Rectal smooth muscle tissue (tissue), 1 donor: ENCODE results near the gene XPR1.
"Not testable (repeated sequence)": the region's sequence is repeated elsewhere in the genome, so short reads cannot be mapped to it uniquely, and the experiment has no call there.

ENCODE experiments used
- H3K27ac ChIP-seq: one replicate; pipeline ENCODE4 v1.7.0; 2013; ENCODE audit warnings: low read depth, low read length, inconsistent platforms
- H3K27me3 ChIP-seq: one replicate; pipeline ENCODE4 v1.7.0; 2013; ENCODE audit warnings: low read length; ENCODE audit not compliant: control insufficient read depth, insufficient read depth
- H3K36me3 ChIP-seq: one replicate; pipeline ENCODE4 v1.7.0; 2013; ENCODE audit warnings: low read length; ENCODE audit not compliant: control insufficient read depth, insufficient read depth
- H3K4me1 ChIP-seq: one replicate; pipeline ENCODE4 v1.7.0; 2013; ENCODE audit warnings: low read length; ENCODE audit not compliant: control insufficient read depth, insufficient read depth
- H3K4me3 ChIP-seq: one replicate; pipeline ENCODE4 v1.7.0; 2013; ENCODE audit warnings: low read length
- H3K9ac ChIP-seq: one replicate; pipeline ENCODE4 v1.7.0; 2013; ENCODE audit warnings: low read length

XPR1 gene

DNA sequence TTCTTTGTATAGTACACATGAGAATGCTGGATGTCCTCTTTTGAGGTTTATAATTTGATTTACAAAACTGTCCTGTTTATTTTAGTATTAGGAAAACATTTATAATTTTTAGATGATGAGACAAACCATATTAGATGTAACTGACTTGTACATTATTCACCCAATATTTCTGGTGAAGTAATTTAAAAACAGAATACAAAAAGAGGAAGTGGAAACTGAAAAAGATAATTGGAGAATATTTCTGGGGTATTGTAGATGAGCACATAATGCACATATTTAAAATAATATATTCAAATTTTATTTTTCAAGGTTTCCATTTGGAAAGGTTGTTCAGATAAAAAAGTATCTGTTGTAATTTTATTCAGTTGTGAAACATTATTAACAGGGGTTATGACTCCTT, 40.7 kb downstream of the XPR1 start:
- no peak overlapping the region for H3K27ac ChIP-seq

DNA sequence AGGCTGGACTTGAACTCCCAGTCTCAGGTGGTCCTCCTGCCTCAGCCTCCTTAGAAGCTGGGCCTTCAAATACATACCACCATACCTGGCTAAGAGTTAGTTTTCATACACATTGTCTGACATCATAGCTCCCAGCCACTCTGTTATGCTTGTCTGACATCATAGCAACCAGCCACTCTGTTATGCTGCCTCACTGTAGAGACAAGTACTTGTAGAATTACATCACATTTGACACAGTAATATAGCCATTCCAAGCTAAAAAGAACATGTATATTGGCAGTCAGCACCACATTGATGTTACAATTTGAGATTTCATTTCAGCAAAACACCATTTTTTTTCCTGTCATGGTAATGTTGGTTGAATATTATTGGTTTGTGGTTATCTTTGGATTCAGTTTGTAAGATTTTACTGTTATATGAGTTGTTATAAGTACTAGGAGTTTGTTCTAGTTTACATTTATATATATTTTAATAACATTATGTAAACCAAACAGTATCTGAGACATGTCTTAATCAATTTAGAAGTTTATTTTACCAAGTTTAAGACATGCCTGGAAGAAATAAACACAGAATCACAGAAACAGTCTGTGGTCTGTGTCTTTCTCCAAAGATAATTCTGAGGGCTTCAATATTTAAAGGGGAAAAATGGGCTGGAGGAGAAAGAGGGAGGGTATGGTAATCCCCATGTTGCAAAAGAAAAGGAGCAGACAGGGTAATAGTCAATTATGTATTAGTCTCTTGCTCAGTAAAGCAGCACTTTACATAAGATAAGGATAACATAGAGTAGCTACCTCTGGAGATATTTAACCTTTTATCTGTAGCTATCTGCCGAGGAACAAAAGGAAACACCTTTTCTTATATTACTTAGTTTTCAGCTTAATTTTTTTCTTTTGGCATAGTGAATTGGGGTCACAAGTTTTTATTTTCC, 43.0 kb downstream of the XPR1 start:
- no peaks in the 10 kb centered on the region for H3K27me3 ChIP-seq
- H3K9ac ChIP-seq = no peak overlapping the region
- H3K4me3 ChIP-seq = no peak overlapping the region
- no peaks in the 10 kb centered on the region for H3K36me3 ChIP-seq
- no peaks in the 10 kb centered on the region for H3K4me1 ChIP-seq
- H3K27ac ChIP-seq = no peak overlapping the region

More for the DNA sequence above, 40.7 kb downstream of the XPR1 start:
- Histone ChIP-seq H3K4me1 (no peaks in the 10 kb centered on the region), H3K9ac (no peak overlapping the region), H3K27me3 (no peaks in the 10 kb centered on the region), H3K36me3 (no peaks in the 10 kb centered on the region), H3K4me3 (no peak overlapping the region)

DNA sequence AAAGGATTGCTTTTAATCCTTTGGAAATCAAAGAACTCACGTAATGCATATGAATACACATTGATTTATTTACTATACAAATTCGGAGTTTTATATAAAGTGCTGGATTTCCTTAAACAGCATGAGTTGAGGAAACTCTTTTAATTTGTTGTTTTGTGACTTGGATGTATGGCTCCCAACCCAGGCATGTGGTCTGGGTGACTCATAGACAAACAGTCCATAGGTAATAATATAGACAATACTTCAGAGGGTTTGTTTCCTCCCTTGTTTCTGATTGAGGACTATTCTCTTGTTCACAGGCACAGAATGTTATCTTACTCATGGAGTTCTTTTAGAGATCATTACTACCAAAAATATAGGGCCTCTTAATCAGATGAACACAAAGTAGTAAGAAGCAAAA, 43.8 kb downstream of the XPR1 start:
- H3K27me3 ChIP-seq = no peaks in the 10 kb centered on the region

DNA sequence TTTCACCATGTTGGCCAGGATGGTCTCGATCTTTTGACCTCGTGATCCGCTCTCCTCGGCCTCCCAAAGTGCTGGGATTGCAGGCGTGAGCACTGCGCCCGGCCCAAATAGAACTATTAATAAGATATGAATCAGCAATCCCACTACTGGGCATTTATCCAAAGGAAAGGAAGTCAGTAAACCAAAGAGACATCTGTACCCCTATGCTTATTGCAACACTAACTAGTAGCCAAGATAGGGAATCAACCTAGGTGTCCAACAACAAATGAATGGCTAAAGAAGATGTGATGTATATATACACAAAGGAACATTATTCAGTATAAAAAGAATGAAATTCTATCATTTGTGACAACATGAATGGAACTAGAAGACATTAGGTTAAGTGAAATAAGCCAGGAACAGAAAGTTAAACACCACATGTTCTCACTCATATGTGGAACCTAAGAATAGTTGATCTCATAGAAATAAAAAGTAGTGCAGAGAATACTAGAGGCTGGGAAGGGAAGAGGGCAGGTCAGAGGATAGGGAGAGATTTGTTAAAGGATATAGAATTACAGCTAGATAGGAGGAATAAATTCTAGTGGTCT, 48.8 kb downstream of the XPR1 start:
- Histone ChIP-seq H3K27ac (no peak overlapping the region), H3K36me3 (no peaks in the 10 kb centered on the region), H3K27me3 (no peaks in the 10 kb centered on the region), H3K9ac (no peak overlapping the region), H3K4me3 (no peak overlapping the region), H3K4me1 (no peaks in the 10 kb centered on the region)

More for the DNA sequence above, 43.8 kb downstream of the XPR1 start:
- H3K27ac ChIP-seq = no peak overlapping the region
- no peaks in the 10 kb centered on the region for H3K36me3 ChIP-seq
- H3K4me3 ChIP-seq = no peak overlapping the region
- no peak overlapping the region for H3K9ac ChIP-seq
- no peaks in the 10 kb centered on the region for H3K4me1 ChIP-seq

DNA sequence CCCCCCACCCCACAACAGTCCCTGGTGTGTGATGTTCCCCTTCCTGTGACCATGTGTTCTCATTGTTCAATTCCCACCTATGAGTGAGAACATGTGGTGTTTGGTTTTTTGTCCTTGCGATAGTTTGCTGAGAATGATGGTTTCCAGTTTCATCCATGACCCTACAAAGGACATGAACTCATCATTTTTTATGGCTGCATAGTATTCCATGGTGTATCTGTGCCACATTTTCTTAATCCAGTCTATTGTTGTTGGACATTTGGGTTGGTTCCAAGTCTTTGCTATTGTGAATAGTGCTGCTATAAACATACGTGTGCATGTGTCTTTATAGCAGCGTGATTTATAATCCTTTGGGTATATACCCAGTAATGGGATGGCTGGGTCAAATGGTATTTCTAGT, 51.3 kb downstream of the XPR1 start:
- not testable (repeated sequence) for H3K27me3 ChIP-seq, H3K27ac ChIP-seq, H3K4me3 ChIP-seq, H3K4me1 ChIP-seq, H3K9ac ChIP-seq, H3K36me3 ChIP-seq

DNA sequence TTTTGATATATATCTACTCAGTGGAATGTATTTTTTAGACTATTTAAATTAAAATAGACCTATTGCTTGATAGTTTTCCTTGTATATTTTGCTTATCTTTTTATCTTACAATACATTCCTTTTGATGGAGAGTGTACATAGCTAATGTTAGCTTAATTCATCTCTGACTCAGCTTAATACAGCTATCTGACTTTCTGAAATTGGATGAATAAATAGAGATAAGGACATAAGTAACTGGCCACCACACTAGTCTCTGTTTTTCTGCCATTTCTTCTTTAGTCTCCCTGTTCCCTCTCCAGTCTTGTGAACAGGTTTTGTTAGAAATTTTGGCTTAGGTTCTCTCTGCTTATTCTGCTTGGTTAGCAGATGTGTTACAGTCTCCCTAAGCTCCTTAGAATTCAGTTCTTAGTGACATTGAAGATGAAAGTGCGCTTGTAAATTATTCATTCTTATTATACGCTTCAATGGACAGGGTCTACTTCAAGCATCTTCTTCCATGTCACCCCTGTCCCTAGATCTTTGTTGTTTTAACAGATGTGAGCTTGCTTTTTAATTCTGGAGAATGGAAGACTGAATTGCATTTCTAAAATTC, 59.6 kb downstream of the XPR1 start:
- Histone ChIP-seq H3K27me3 (no peaks in the 10 kb centered on the region), H3K4me3 (no peak overlapping the region), H3K4me1 (peaks cover 2% of the 10 kb centered on the region), H3K36me3 (no peaks in the 10 kb centered on the region), H3K27ac (no peak overlapping the region), H3K9ac (no peak overlapping the region)

DNA sequence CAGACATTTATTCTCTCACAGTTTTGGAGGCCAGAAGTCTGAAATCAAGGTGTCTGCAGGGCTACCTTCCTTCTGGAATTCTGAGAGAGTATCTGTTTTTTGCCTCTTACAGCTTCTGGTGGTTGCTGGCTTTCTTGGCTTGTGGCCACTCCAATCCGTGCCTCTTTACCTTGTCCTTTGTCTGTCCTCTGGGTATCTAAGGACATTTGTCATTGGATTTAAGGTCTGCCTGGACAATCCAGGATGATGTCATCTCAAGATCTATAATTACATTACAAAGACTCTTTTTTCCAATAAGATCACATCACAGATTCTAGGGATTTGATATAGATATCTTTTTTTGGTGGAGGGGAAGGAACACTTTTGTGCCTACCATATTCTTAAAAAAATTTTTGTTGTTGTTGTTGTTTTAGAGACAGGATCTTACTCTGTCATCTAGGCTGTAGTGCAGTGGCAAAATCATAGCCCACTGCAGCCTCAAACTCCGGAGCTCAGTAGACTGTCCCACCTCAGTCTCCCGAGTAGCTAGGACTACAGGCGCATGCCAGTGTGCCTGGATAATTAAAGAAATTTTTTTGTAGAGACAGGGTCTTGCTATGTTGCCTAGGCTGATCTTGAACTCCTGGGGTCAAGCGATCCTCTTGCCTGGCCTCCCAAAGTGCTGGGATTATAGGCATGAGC, 61.9 kb downstream of the XPR1 start:
- Histone ChIP-seq H3K27ac (no peak overlapping the region), H3K36me3 (no peaks in the 10 kb centered on the region), H3K27me3 (no peaks in the 10 kb centered on the region), H3K4me1 (peaks cover 2% of the 10 kb centered on the region), H3K4me3 (no peak overlapping the region), H3K9ac (no peak overlapping the region)

DNA sequence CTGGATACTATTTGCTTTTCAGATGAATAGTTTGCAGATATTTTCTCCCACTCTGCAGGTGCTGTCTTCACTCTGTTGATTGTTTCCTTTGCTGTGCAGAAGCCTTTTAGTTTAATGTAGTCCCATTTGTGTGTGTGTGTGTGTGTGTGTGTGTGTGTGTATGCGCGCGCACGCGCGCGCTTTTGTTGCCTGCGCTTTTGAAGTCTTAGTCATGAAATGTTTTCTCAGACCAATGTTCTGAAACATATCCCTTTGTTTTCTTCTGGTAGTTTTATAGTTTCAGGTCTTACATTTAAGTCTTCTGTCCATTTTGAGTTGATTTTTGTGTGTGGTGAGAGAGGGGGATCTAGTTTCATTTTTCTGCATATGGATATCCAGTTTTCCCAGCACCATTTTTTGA, 63.5 kb downstream of the XPR1 start:
- H3K27me3 ChIP-seq = no peaks in the 10 kb centered on the region
- H3K9ac ChIP-seq = no peak overlapping the region
- H3K36me3 ChIP-seq = no peaks in the 10 kb centered on the region
- H3K4me3 ChIP-seq = no peak overlapping the region
- H3K27ac ChIP-seq = no peak overlapping the region
- peaks cover 2% of the 10 kb centered on the region for H3K4me1 ChIP-seq

DNA sequence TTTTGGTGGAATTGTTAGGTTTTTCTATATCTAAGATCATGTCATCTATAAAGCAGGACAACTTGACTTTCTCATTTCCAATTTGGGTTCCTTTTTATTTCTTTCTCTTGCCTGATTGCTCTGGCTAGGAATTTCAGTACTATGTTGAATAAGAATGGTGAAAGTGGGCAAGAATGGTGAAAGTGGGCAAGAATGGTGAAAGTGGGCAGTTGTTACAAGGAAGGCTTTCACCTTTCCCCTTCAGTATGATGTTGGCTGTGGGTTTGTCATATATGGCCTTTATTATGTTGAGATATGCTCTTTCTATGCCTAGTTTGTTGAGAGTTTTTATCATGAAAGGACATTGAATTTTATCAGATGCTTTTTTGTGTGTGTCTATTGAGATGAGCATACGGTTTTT, 64.5 kb downstream of the XPR1 start:
- H3K4me3 ChIP-seq = no peak overlapping the region
- no peaks in the 10 kb centered on the region for H3K36me3 ChIP-seq
- H3K4me1 ChIP-seq = peaks cover 2% of the 10 kb centered on the region
- H3K27me3 ChIP-seq = no peaks in the 10 kb centered on the region
- H3K9ac ChIP-seq = no peak overlapping the region
- H3K27ac ChIP-seq = no peak overlapping the region

DNA sequence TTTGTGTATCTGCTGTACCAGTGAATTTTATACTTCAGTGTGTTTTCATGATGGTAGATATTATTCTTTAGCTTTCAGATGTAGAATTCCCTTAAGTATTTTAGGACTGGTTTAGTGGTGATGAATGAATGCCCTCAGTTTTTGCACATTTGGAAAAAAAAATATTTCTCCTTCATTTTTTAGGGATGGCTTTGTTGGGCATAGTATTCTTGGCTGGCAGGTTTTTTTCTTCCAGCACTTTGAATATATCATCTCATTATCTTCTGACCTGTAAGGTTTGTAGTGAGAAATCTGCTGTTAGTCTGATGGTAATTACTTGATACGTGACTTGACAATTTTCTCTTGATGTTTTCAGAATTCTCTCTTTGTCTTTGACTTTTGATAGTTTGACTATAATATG, 66.8 kb downstream of the XPR1 start:
- H3K9ac ChIP-seq = no peak overlapping the region
- H3K4me1 ChIP-seq = no peaks in the 10 kb centered on the region
- H3K4me3 ChIP-seq = no peak overlapping the region
- no peaks in the 10 kb centered on the region for H3K27me3 ChIP-seq
- no peaks in the 10 kb centered on the region for H3K36me3 ChIP-seq
- no peak overlapping the region for H3K27ac ChIP-seq

DNA sequence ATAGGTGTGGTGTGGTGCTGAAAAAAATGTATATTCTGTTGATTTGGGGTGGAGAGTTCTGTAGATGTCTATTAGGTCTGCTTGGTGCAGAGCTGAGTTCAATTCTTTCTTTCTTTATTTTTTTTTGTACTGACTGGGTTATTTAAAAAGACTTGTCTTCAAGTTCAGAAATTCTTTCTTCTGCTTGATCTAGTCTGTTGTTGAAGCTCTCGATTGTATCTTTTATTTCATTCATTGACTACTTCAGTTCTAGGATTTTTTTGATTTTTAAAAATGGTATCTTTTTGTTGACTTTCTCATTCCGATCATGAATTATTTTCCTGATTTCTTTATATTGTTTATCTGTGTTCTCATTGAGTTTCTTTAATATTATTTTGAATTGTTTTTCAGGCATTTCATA, 70.6 kb downstream of the XPR1 start:
- H3K4me1 ChIP-seq, H3K9ac ChIP-seq, H3K27ac ChIP-seq, H3K36me3 ChIP-seq, H3K27me3 ChIP-seq, H3K4me3 ChIP-seq: not testable (repeated sequence)

DNA sequence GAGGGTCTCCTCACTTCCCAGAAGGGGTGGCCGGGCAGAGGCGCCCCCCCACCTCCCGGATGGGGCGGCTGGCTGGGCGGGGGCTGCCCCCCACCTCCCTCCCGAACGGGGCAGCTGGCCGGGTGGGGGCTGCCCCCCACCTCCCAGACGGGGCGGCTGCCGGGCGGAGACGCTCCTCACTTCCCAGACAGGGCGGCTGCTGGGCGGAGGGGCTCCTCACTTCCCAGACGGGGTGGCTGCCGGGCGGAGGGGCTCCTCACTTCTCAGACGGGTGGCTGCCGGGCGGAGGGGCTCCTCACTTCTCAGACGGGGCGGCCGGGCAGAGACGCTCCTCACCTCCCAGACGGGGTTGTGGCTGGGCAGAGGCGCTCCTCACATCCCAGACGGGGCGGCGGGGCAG, 78.9 kb downstream of the XPR1 start:
- H3K36me3 ChIP-seq, H3K9ac ChIP-seq, H3K27ac ChIP-seq, H3K4me3 ChIP-seq, H3K4me1 ChIP-seq, H3K27me3 ChIP-seq: not testable (repeated sequence)
